ENCODE results near the gene ATP9A. TPM values are rescaled to one million over a fixed set of nuclear protein-coding genes. Genes with fewer than 3 reads are reported as not detected.

The ATP9A gene
- polyA plus RNA-seq, 3 donors from 2014 or later: 0.82 to 2.8 (median 1.2) TPM

DNA sequence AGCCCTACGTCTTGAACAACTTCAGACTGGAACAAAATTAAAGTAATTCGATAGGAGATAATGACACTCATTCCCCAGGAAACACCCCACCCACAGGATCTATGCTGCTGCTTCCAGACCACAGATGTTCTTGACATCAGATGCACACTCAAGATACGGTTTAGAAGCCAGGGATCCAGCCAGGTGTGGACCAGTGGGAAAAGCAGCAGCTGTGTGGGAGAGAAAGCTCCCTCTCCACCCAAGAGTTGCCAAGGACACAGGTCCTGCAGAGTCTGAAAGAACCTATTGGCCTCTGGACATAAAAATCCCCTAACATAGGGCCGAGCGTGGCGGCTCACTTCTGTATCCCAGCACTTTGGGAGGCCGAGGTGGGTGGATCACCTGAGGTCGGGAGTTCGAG lies 133.9 kb downstream of the ATP9A start:
- H3K27me3 Mint-ChIP-seq (ENCODE audit: low read depth in 3 of 3): peaks cover 2 to 12% (median 2%) of the 10 kb centered on the region in 3 donors
- peak overlapping the region in 1 of 6 donors; percentile 71 for H3K27ac Mint-ChIP-seq
- peaks cover 23 to 36% of the 10 kb centered on the region in 2 donors for H3K4me1 Mint-ChIP-seq
- no peaks in the 10 kb centered on the region for H3K9me3 Mint-ChIP-seq
- H3K36me3 Mint-ChIP-seq: peaks cover 6 to 14% (median 9%) of the 10 kb centered on the region in 3 donors
- DNase-seq: no peak
- H3K4me3 Mint-ChIP-seq: no peak overlapping the region

DNA sequence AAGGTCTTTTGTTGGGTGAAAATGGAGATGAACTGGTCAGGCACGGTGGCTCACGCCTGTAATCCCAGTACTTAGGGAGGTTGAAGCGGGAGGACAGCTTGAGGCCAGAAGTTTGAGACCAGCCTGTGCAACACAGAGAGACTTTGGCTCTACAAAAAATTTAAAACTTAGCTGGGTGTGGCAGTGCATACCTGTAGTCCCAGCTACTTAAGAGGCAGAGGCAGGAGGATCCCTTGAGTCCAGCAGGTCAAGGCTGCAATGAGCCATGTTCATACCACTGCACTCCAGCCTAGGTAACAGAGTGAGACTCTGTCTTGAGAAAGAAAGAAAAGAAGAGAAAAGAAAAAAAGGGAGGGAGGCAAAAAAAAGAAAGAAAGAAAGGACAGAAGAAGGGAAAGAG lies 134.8 kb downstream of the ATP9A start:
- no peaks in the 10 kb centered on the region for H3K9me3 Mint-ChIP-seq
- H3K27me3 Mint-ChIP-seq (ENCODE audit: low read depth in 3 of 3): peaks cover 2 to 12% (median 2%) of the 10 kb centered on the region in 3 donors
- no peak overlapping the region for H3K4me3 Mint-ChIP-seq
- peaks cover 28 to 37% of the 10 kb centered on the region in 2 donors for H3K4me1 Mint-ChIP-seq
- H3K27ac Mint-ChIP-seq: peak overlapping the region in 1 of 6 donors; percentile 62
- no peak for DNase-seq
- peaks cover 6 to 13% (median 13%) of the 10 kb centered on the region in 3 donors for H3K36me3 Mint-ChIP-seq

DNA sequence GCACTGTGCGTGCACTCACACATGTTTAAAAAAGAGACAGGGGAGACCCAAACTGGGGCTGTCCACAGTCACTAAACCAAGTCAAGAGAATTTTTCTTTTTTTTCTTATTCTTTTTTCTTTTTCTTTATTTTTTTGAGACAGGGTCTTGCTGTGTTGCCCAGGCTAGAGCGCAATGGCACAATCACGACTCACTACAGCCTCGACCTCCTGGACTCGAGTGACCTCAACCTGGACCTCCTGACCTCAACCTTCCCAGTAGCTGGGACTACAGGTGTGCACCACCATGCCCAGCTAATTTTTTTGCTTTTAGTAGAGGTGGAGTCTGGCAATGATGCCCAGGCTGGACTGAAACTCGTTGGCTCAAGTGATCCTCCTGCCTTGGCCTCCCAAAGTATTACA lies 136.2 kb downstream of the ATP9A start:
- no peak for DNase-seq
- peaks cover 28 to 37% of the 10 kb centered on the region in 2 donors for H3K4me1 Mint-ChIP-seq
- H3K4me3 Mint-ChIP-seq: peak overlapping the region in 3 of 5 donors; percentile 58 to 71 (median 61)
- H3K9me3 Mint-ChIP-seq: no peaks in the 10 kb centered on the region
- peak overlapping the region in 5 of 6 donors; percentile 63 to 79 (median 68) for H3K27ac Mint-ChIP-seq
- peaks cover 2 to 9% (median 2%) of the 10 kb centered on the region in 3 donors for H3K27me3 Mint-ChIP-seq (ENCODE audit: low read depth in 3 of 3)
- peaks cover 4 to 10% (median 6%) of the 10 kb centered on the region in 3 donors for H3K36me3 Mint-ChIP-seq

DNA sequence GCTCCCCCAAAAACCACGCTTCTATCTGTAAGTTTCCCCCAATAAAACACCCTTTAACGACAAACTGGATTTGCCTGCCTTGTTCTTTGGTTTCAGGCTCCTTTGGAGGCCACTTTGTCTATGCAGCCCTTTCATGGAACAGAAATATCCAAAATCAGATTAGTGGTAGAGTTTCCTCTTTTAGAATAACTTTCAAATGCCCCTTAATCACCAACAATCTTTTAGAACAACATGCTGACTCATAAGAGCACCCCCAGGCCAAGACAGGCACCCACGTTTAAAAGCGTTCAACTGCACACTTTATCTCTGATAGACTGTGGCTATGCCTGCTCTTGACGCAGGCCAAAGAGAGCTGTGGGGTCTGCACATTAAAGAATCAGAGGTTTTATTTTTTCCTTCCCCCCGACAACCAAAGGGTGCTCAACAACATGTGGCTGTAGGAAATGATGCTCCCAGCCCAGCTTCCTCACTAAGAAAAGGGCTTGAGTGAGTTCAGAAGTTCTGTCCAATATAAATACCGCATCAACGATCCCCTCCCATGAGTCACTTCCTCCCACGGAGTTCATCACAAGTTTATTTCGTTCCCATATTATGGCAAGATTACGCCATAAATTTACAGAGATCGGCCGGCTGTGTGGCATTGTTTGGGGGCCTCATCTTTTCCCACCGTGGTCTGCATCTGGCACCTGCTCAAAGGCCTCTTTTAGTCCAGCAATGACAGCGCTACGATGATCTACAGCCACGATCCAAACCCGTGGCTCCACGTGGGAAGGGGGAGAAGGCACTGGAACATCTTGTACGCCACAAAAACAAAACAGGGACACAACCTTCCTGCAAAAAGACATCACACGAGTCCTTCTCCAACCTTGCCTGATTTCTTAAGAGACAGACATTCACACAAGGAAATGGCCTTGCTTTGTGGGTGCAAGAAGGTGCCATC lies 136.9 kb downstream of the ATP9A start:
- peaks cover 28 to 37% of the 10 kb centered on the region in 2 donors for H3K4me1 Mint-ChIP-seq
- peak overlapping the region; percentile 9 to 79 (median 67) for H3K27ac Mint-ChIP-seq
- H3K36me3 Mint-ChIP-seq: peaks cover 4 to 10% (median 6%) of the 10 kb centered on the region in 3 donors
- H3K27me3 Mint-ChIP-seq (ENCODE audit: low read depth in 3 of 3): peaks cover 2 to 9% (median 2%) of the 10 kb centered on the region in 3 donors
- no peaks in the 10 kb centered on the region for H3K9me3 Mint-ChIP-seq
- H3K4me3 Mint-ChIP-seq: peak overlapping the region; percentile 28 to 71 (median 61)
- DNase-seq: peak; percentile 24 to 43 (median 33)

DNA sequence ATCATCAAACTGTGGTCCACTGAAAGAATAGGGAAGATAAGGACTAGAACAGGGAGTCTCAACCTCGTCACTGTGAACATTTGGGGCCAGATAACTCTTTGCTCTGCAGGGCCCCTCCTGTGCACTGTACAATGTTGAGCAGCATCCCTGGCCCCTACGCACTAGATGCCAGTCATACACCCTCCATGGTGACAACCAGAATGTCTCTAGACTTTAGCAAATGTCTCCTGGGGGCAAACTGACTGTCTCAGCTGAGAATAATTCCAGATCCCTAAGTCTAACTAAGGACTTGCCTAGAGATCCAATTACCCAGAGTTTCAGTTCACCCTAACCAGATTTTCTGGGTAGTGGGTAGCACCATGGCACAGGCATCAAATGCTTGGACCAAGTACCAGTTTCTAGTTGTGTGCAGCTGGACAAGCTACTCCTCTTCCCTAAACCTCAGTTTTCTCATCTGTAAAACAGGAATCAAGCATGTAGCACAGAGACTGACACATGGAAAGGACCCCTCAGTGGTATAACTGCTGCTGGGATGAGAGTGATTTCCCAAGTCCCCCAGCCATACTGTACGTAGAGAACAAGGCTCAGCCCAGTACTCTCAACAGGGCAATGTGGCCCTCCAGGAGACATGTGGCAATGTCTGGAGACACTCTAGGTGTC lies 138.7 kb downstream of the ATP9A start:
- H3K4me3 Mint-ChIP-seq: no peak overlapping the region
- peaks cover 28 to 37% of the 10 kb centered on the region in 2 donors for H3K4me1 Mint-ChIP-seq
- H3K36me3 Mint-ChIP-seq: peaks cover 0 to 10% (median 3%) of the 10 kb centered on the region in 3 donors
- H3K9me3 Mint-ChIP-seq: no peaks in the 10 kb centered on the region
- peaks cover 0 to 7% (median 2%) of the 10 kb centered on the region in 3 donors for H3K27me3 Mint-ChIP-seq (ENCODE audit: low read depth in 3 of 3)
- H3K27ac Mint-ChIP-seq: peak overlapping the region in 1 of 6 donors; percentile 65
- no peak for DNase-seq

DNA sequence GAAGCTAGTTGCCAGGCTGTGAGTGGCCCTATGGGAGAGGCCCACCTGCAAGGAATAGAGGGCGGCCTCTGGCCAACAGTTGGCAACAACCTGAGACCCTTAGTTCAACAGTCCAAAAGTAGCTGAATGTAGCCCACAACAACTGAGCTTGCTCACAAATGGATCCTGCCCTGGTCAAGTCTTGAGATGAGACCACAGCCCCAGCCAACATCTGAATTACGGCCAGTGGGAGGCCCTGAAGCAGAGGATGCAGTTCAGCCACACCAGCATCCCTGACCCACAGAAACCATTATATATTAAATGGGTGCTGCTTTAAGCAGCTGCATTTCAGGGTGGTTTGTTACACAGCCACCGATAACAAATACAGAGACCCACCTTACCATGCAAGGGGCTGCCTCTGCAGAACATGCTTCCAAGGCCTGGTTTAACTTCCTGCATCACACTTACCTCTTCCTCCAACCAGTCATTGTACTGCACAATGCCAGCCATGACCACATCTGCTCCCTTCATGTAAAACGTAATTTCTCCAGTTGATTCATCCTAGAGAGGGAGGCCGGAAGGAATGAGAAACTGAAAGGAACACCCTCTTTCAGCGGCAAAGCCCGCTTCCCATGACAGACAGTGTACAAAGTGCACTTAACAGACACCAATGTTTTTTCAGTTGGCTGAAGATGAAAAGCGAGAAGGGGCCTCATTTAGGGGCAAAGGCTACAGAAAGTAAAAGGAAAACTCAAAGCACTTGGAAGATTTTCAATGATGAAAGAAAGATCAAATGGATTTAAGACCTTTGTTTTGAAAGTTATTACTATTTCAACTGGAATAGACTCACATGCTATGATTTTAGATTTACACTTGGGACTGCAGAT lies 139.4 kb downstream of the ATP9A start:
- Mint-ChIP-seq H3K36me3 (peaks cover 0 to 7% (median 3%) of the 10 kb centered on the region in 3 donors), H3K4me1 (peaks cover 28 to 37% of the 10 kb centered on the region in 2 donors), H3K9me3 (no peaks in the 10 kb centered on the region), H3K4me3 (no peak overlapping the region), H3K27ac (peak overlapping the region in 2 of 6 donors; percentile 35 to 62), H3K27me3 (ENCODE audit: low read depth in 3 of 3) (peaks cover 0 to 2% (median 2%) of the 10 kb centered on the region in 3 donors)
- DNase-seq: no peak

DNA sequence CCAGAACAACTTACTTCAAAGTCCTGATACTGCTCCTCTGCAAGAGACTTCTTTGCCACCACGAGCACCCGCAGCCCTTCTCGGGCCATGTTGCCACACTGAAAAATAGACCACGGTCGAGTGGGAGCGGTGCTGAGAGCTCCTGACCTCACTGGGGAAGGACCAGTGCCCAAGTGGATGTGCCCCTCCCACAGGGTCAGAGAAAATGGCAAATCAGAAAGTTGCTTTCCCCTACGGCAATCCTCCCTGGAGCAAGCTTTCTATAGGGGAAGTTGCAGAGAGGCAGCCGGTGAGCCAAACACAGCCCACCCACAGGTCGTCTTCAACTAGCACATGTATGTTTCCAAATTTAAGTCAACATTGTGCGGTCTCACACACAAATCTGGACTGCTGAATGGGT lies 140.6 kb downstream of the ATP9A start:
- Mint-ChIP-seq H3K4me3 (no peak overlapping the region), H3K36me3 (peaks cover 0 to 7% (median 0%) of the 10 kb centered on the region in 3 donors), H3K27ac (no peak overlapping the region), H3K9me3 (no peaks in the 10 kb centered on the region), H3K4me1 (peaks cover 28 to 37% of the 10 kb centered on the region in 2 donors), H3K27me3 (ENCODE audit: low read depth in 3 of 3) (no peaks in the 10 kb centered on the region)
- DNase-seq: no peak

DNA sequence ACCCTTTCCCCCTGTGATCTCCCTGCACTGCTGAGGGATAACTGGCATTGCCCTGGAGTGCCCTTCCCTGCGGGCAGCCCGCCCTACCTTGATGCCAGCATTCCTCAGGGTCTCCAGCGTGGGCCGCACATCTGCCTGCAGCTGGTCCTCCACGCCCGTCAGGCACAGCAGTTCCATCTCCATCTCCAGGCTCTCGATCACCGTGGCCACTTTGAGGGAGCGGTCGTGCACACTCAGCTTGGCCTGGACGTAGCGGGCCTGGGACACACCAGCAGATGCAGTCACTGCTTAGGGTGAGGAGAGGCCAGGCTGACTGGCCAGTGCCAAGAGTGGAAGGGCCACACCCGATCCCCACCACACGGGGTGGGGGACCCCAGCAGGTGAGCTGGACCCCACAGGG lies 143.1 kb downstream of the ATP9A start:
- no peak overlapping the region for H3K4me3 Mint-ChIP-seq
- H3K9me3 Mint-ChIP-seq: no peaks in the 10 kb centered on the region
- no peak for DNase-seq
- H3K27me3 Mint-ChIP-seq (ENCODE audit: low read depth in 3 of 3): no peaks in the 10 kb centered on the region
- no peak overlapping the region for H3K27ac Mint-ChIP-seq
- H3K4me1 Mint-ChIP-seq: peaks cover 10 to 13% of the 10 kb centered on the region in 2 donors
- H3K36me3 Mint-ChIP-seq: peaks cover 0 to 4% (median 0%) of the 10 kb centered on the region in 3 donors

DNA sequence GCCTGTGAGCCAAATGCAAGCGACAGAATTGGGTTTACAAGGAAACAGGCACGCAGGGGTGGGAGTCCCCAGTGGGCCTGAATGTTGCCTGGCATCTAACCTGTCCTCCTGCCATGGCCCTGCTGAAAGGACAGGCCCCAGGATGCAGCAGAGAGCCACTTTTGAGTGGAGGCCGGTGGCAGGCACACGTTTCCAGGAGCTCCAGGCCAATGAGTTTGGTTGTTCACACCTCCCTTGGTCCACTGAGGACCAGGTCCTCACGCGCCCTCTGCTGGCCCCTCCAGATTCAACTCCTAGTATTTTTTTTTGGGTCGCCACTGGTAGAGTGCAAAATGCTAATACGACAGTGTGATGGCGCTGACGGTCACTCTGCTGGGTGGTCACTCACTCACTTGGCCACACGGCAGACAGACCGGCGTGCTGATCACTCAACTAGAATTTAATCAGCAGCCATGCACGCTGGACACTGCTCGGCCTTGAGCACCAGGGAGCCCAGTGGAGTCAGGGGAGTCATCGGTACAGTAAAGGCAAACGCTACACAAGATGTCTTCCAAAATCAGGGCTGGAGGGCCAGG lies 143.9 kb downstream of the ATP9A start:
- H3K4me3 Mint-ChIP-seq: no peak overlapping the region
- H3K9me3 Mint-ChIP-seq: no peaks in the 10 kb centered on the region
- no peak overlapping the region for H3K27ac Mint-ChIP-seq

DNA sequence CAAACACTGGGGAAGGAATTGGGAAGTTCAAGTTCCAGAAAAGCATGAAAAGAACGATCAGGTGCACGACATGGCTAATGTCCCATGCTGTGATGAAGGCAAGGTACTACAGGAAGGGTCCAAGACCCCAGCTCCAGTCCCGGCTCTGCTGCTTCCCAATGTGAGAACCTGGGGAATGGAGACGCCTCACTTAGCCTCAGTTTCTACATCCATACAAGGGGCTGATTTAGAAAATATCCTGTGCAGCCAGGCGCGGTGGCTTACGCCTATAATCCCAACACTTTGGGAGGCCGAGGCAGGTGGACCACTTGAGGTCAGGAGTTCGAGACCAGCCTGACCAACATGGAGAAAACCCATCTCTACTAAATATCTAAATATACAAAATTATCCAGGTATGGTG lies 144.9 kb downstream of the ATP9A start:
- Mint-ChIP-seq H3K36me3 (peaks cover 0 to 3% (median 0%) of the 10 kb centered on the region in 3 donors), H3K4me3 (no peak overlapping the region), H3K9me3 (no peaks in the 10 kb centered on the region), H3K4me1 (no peaks in the 10 kb centered on the region), H3K27ac (no peak overlapping the region), H3K27me3 (ENCODE audit: low read depth in 3 of 3) (peaks cover 0 to 4% (median 0%) of the 10 kb centered on the region in 3 donors)
- DNase-seq: no peak

More for the DNA sequence above, 143.9 kb downstream of the ATP9A start:
- Mint-ChIP-seq H3K36me3 (peaks cover 0 to 4% (median 0%) of the 10 kb centered on the region in 3 donors), H3K4me1 (peaks cover 5% of the 10 kb centered on the region in 2 donors), H3K27me3 (ENCODE audit: low read depth in 3 of 3) (no peaks in the 10 kb centered on the region)
- peak; percentile 22 to 48 (median 39) for DNase-seq

DNA sequence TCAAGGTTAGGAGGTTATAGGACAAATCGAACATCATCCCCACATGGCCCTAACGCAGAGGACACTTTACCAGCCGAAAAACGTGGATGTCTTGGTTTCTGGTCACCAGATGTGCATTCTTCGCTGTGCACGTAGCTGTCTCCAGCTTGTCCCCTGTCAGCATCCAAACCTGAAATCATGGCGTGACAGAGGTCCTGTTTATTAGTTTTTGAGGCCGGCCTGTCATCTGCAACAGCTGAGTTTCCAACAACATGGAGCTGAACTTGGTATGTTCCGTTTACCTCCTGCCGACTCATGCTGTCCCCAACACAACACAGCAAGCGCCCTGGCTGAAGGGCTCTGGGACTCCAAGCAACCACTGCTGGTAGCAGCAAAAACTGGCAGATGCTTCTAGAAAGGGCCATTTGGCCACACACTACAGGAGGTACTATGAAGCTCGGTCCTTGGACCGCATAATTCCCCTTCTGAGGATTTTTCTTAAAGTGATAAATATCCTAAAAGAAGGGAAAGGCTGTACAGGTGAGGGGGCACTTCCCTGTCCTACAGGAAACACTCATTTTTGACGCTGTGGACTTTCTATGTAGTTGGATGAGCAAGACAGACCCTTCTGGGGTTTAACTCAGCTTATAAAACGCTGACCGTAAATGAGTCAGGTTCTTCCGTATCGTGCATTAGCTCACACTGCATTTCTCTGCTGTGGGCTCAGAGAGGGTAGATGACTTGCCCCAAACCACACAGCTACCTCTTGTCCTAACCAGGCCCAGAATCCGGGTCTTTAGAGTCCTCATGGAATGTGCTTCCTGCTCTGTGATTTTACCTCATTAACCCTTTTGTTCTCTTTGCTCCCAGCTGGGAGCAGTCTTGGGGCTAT lies 146.0 kb downstream of the ATP9A start:
- H3K27ac Mint-ChIP-seq: no peak overlapping the region

DNA sequence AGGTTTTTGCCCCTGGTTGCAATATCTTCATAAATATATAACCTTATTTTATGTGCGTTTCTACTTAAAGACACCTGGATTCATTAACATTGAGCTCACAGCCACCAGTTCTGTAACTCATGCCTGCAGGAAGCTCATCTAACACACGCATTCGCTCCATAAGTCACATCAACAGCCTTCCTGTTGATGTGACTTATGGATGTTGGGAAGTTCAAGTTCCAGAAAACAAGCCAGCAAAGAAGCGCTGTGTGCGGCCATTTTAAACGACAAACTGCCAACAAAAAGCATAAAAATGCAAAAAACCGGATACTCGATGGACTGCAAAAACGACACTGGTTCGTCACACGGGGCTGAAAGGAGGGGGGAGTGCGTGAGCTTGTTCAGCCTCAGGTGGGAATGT lies 147.8 kb downstream of the ATP9A start:
- no peak for DNase-seq
- H3K36me3 Mint-ChIP-seq: peaks cover 0 to 9% (median 0%) of the 10 kb centered on the region in 3 donors
- H3K4me1 Mint-ChIP-seq: no peaks in the 10 kb centered on the region
- no peaks in the 10 kb centered on the region for H3K9me3 Mint-ChIP-seq
- peaks cover 0 to 4% (median 0%) of the 10 kb centered on the region in 3 donors for H3K27me3 Mint-ChIP-seq (ENCODE audit: low read depth in 3 of 3)
- H3K27ac Mint-ChIP-seq: no peak overlapping the region
- no peak overlapping the region for H3K4me3 Mint-ChIP-seq

More for the DNA sequence above, 146.0 kb downstream of the ATP9A start:
- peaks cover 0 to 8% (median 0%) of the 10 kb centered on the region in 3 donors for H3K36me3 Mint-ChIP-seq
- DNase-seq: no peak
- peaks cover 0 to 4% (median 0%) of the 10 kb centered on the region in 3 donors for H3K27me3 Mint-ChIP-seq (ENCODE audit: low read depth in 3 of 3)
- H3K4me1 Mint-ChIP-seq: no peaks in the 10 kb centered on the region
- no peaks in the 10 kb centered on the region for H3K9me3 Mint-ChIP-seq
- no peak overlapping the region for H3K4me3 Mint-ChIP-seq

All from immature natural killer cell (primary cell).